ENCODE results near the gene UROC1. TPM values are rescaled to one million over a fixed set of nuclear protein-coding genes. Genes with fewer than 3 reads are reported as not detected.

UROC1 gene
- total RNA-seq, 6 donors from 2014 or later = not detected

- H3K27ac ChIP-seq = no peak overlapping the region
- DNase-seq (no peak), ATAC-seq (ENCODE audit: low FRiP score in 2 of 2) (no peak)
- H3K4me1 ChIP-seq = peaks cover 9 to 26% (median 17%) of the 10 kb centered on the region in 4 donors
- peak overlapping the region in 1 of 4 donors; percentile 54 for H3K4me3 ChIP-seq
- TF ChIP-seq POLR2A (IDR thresholded peaks at IDR 0.05) (no peak), EP300 (IDR thresholded peaks at IDR 0.05) (no peak), POLR2AphosphoS5 (IDR thresholded peaks at IDR 0.05) (no peak), CTCF (IDR thresholded peaks at IDR 0.05) (no peak)
- no peaks in the 10 kb centered on the region for H3K9me3 ChIP-seq
- no peaks in the 10 kb centered on the region for H3K36me3 ChIP-seq
- 74 to 79% methylated on average over 9 to 12 of the region's 12 CpGs for WGBS, 2 donors
- H3K27me3 ChIP-seq = peaks cover 0 to 11% (median 3%) of the 10 kb centered on the region in 4 donors
These were observed 7.7 kb upstream of the UROC1 start for GRCh38 chr3:126525091-126525852.

- no peaks in the 10 kb centered on the region for H3K36me3 ChIP-seq
- peak overlapping the region in 3 of 4 donors; percentile 43 to 69 (median 52) for H3K27ac ChIP-seq
- DNase-seq (no peak), ATAC-seq (ENCODE audit: low FRiP score in 2 of 2) (peak in 1 of 2 donors; percentile 41)
- no peak for TF ChIP-seq POLR2A (IDR thresholded peaks at IDR 0.05)
- no peak for TF ChIP-seq CTCF (IDR thresholded peaks at IDR 0.05)
- TF ChIP-seq POLR2AphosphoS5 (IDR thresholded peaks at IDR 0.05) = no peak
- no peak for TF ChIP-seq EP300 (IDR thresholded peaks at IDR 0.05)
- peaks cover 0 to 11% (median 3%) of the 10 kb centered on the region in 4 donors for H3K27me3 ChIP-seq
- peak overlapping the region in 3 of 4 donors; percentile 45 to 54 (median 50) for H3K4me3 ChIP-seq
- WGBS, 2 donors = 1 to 12% methylated on average over 13 to 28 of the region's 31 CpGs
- peaks cover 9 to 26% (median 17%) of the 10 kb centered on the region in 4 donors for H3K4me1 ChIP-seq
- no peaks in the 10 kb centered on the region for H3K9me3 ChIP-seq
These were observed 6.9 kb upstream of the UROC1 start for GRCh38 chr3:126524429-126524988.

- H3K4me1 ChIP-seq = peaks cover 9 to 26% (median 17%) of the 10 kb centered on the region in 4 donors
- DNase-seq (peak; percentile 50 to 92), ATAC-seq (ENCODE audit: low FRiP score in 2 of 2) (peak in 1 of 2 donors; percentile 85)
- peaks cover 0 to 11% (median 3%) of the 10 kb centered on the region in 4 donors for H3K27me3 ChIP-seq
- peak within 1 kb of the TSS in 3 of 4 donors; percentile 43 to 69 (median 52) for H3K27ac ChIP-seq
- H3K36me3 ChIP-seq = no peaks in the 10 kb centered on the region
- 11 to 18% methylated on average over 10 to 24 of the region's 56 CpGs for WGBS, 2 donors
- TF ChIP-seq POLR2A (IDR thresholded peaks at IDR 0.05) = peak in 1 of 4 donors; percentile 49
- peak in 1 of 6 experiments; percentile 15 for TF ChIP-seq CTCF (IDR thresholded peaks at IDR 0.05)
- TF ChIP-seq POLR2AphosphoS5 (IDR thresholded peaks at IDR 0.05) = no peak
- H3K9me3 ChIP-seq = no peaks in the 10 kb centered on the region
- peak within 1 kb of the TSS in 3 of 4 donors; percentile 45 to 54 (median 50) for H3K4me3 ChIP-seq
These were observed 6.3 kb upstream of the UROC1 start, which contains the start of gene CHST13 for GRCh38 chr3:126523745-126524428. TSS of gene CHST13 (plus strand) at chr3:126524155. CDS start at chr3:126524333, 178 bp downstream.

GRCh38 chr3:126522363-126522788 lies 4.8 kb upstream of the UROC1 start:
- Histone ChIP-seq H3K36me3 (no peaks in the 10 kb centered on the region), H3K4me3 (no peak overlapping the region), H3K9me3 (no peaks in the 10 kb centered on the region), H3K27ac (no peak overlapping the region), H3K27me3 (peaks cover 0 to 11% (median 3%) of the 10 kb centered on the region in 4 donors), H3K4me1 (peaks cover 9 to 22% (median 14%) of the 10 kb centered on the region in 4 donors)
- TF ChIP-seq CTCF (IDR thresholded peaks at IDR 0.05) (peak; percentile 82 to 90 (median 88)), POLR2AphosphoS5 (IDR thresholded peaks at IDR 0.05) (no peak), EP300 (IDR thresholded peaks at IDR 0.05) (no peak), POLR2A (IDR thresholded peaks at IDR 0.05) (no peak)
- ATAC-seq (ENCODE audit: low FRiP score in 2 of 2) (peak in 1 of 2 donors; percentile 64), DNase-seq (peak in 1 of 2 donors; percentile 64)
- WGBS, 2 donors = 0 to 1% methylated on average over 6 of the region's 6 CpGs

All from upper lobe of left lung (tissue), 6 donors.